Stimulated activated naive CD4-positive, alpha-beta T cell treated with Interleukin-2 at 50 U/mL for 16 hours (primary cell): Measurements from ENCODE around the gene EPHA7.

ENCODE experiments used
- DNase-seq: peaks from one replicate; lab custom pipeline; 2025; lab: John Stamatoyannopoulos, UW

The EPHA7 gene

DNA sequence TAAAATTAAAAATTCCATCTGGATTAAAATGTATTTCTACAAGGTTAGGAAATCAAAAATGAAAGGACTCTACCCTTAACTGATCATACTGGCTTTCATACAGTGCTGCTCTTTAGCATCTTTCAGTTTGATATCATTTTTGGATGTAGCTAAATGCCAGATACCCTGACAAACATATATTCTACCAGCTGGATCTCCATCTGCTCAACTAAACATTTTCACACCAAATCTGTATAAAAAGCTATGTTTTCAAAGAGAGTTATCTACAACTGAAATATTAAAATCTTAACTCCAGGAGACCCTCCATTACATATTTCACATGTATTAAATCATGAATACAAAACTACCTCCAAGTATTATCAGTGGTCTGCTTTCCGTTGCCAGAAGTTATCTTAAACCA lies 95.7 kb downstream of the EPHA7 start:
- DNase-seq: no peak

DNA sequence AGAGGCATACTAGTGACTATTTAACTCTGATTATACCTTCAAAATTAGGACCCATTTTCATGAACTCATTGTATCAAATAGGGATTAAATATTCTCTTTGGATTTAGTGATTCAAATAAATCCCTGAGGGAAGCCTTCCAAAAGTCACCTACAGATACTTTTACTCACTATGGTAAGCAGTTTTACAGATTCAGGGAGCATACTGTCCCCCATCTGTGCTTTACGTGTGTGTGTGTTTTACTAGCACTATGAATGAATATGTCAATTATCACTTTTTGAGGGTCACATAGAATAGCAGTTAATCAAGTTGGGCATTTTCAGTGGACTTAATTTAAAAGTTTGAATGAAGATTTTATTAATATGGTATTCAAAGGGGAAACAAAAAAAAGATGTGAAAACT lies 96.7 kb downstream of the EPHA7 start:
- no peak for DNase-seq

DNA sequence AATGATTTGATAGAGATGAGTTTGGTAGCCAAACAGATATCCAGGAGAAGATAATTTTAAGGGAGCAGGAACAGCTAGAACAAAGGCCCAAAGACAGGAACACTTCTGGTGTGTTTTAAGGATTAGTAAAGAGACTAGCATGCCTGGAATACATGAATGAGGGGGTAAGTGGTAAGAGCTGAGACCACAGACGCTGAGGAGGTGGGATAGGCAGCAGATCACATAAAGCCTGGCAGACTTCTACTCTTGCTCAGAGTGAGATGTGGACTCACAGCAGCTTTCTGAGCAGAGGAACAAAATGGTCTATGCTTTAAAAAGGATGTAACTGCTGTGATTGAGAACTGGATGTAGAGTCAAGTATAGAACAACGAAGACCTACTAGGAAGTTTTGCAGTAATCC lies 100.1 kb downstream of the EPHA7 start:
- DNase-seq: no peak

DNA sequence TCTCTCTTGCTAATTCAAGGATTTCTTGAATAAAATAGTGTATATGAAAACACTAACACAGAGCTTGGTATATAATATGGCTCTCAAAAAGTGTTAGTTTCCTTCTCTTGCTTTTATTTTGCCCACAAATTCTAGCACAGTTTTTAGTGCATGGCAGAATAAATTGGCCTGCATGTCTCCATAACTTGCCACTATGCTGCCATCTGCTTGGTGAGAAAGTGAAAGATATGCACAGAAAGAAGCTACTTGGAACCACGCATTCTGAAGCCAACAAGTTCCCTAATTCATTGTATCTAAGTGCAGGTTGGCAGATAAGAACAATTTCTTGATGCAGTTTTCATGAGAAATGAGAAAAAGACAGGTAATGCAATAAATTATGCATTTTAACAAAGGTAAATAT lies 101.2 kb downstream of the EPHA7 start:
- no peak for DNase-seq

DNA sequence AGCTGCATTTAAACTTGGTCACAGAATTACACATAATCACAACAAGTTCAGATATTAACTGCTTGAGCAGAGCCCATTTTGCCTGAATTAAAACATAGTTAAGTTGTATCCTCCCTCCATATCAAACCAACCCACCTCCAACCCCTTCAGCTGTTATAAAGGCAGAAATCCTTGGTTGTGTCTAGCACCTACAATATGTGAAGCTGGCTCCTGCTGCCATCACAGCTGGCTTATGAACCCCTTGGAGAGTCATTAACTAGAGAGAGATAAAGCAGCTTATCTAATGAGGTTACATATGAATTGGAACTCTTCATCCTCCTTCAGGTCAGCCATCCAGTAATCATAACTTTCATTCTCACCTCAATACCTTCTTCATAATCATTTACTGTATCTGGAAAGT lies 101.8 kb downstream of the EPHA7 start:
- DNase-seq: no peak

DNA sequence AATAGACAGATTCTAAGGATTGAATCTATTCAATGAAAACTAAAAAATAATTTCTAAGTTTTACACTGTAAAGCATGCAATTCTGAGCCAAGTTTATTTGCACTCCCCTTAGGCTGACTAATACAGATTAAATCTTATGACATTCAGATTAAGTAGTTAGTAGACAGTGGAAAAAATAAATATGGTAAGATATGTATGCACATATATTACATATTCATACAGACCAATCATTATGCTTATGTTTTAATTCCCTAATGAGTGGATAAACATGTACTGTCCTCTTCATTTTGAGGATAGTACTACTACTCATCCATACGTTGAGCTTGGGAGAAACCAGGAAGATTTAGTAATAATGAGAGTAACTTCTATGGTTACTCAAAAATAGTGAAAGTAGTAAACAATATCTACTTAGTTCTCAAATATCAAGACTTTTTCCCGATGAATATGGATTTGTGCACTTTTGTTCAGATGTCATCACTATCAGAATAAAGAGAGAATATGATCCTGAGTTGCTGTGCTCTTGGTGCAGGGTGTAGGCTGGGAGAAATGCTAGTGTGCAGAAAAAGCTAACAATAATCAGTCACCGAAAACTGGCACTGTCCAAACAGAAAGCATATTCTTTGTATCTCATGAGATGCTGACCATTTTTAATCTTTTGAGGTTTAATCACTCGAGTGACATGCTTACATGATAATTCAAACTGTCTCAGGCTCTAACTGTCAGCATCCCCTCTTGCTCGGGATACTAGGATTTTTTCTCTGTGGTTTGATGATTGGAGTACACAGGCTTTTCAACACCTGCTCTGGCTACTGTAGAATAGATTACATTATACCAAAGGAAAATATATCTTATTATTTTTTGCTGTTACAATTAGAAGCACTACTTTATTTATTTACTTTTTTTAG lies 111.6 kb downstream of the EPHA7 start:
- no peak for DNase-seq

DNA sequence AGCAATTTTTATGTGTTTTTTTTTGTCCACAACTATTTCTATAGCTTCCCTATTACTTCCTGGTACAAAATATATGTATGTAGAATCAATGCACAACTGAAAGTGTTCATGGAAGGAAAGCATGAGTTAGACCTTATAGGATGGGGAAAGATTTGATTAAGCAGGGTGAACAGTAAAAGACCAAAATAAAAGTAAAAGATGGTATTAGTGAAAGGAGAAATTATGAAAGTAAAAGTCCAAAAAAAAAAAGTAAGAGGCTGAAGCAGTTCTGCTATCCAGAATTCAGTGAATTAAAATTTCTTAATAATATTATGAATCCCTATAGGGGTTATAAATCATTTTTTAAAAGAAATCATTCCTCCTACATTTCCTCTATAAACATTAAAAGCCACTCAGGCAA lies 114.3 kb downstream of the EPHA7 start:
- no peak for DNase-seq

DNA sequence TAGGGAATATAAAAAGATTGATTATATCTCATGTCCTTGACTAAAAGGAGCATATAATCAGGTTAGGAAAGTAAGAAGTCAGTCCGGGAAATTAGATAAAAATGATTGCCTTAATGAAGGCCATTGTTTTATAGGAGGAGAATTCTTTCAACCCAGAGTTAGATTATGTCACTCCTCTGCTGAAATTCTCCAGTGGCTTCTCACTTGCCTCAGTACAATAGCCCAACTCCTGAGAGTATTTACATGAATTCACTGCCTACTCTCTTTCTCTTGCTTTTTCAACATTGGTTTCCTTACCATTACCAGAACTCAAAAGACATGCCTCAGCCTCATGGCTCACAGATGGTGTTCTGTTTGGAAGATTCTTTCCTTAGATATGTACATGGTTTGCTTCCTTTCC lies 114.9 kb downstream of the EPHA7 start:
- DNase-seq: no peak

DNA sequence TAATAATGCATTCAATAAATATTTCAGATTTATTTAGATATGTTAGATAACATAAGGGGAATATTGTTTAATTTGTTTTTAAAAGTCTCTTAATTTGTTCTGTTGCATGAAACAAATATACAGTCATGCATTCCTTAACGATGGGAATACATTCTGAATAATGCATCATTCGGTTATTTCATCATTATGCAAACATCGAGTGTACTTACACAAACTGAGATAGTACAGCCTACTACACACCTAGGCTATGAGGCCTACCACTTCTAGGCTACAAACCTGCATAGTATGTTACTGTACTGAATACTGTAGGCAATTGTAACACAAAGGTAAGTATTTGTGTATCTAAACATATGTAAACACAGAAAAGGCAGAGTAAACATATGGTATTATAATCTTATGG lies 118.7 kb downstream of the EPHA7 start:
- DNase-seq: no peak

DNA sequence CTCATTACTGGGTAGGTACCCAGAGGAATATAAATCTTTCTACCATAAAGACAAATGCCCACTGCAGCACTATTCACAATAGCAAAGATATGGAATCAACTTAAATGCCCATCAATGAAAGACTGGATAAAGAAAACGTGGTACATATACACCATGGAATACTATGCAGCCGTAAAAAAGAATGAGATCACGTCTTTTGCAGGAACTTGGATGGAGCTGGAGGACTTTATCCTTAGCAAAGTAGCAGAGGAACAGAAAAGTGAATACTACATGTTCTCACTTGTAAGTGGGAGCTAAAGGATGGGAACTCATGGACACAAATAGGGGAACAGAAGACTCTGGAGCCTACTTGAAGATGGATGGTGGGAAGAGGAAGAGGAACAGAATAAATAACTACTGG lies 119.7 kb downstream of the EPHA7 start:
- DNase-seq: no peak

DNA sequence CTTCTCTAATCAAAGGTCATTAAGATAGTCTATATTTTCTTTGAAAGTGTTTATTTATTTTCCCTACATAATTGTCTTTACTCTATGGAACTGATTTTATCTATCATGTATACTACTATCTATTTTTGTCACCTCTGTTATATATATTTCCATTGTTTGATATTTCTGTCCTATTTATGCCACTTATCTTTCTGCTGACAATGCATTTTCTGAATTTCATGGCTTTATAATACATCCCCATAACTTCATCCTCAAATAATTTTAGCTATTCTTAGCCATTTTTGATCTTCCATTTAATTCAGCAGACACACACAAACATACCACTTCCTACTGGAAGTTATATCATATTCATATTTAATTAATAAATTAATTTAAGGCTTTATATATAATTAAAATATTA lies 123.7 kb downstream of the EPHA7 start:
- no peak for DNase-seq

DNA sequence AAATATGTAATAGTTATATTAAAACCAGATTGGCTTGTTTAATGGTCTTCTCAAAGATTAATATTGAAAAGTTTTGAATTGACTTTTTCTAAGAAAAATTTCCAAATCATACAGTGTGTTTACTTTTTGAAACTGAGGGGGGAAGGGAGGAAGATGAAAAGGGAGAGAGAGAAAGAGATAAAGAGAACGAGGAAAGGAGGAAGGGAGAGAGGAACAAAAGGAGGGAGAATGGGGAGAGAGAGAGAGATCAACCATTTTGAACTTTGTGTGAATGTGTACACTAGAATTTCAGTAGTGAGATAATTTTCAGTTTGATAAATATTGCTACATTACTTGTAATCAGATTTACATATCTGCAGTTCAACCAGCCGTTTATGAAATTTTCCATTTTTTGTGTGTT lies 124.5 kb downstream of the EPHA7 start:
- DNase-seq: no peak

DNA sequence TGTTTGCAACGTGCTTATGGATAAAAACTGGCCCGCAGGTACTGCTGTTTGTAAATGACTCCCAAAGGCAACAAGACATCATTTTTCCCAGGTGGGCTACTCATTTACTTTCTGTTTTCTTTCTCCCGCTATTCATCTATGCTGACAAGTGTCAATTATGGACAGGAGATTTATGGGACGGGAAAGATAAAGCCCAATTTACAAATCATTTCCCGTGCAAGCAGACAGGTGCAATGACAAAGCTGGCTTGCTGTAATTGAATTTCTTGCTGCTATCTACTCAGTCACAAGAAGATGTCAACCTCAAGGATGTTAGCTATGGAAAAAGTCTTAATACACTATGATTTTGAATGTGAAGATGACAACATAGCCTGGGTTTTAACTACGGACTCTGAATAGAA lies 125.5 kb downstream of the EPHA7 start:
- DNase-seq: no peak

DNA sequence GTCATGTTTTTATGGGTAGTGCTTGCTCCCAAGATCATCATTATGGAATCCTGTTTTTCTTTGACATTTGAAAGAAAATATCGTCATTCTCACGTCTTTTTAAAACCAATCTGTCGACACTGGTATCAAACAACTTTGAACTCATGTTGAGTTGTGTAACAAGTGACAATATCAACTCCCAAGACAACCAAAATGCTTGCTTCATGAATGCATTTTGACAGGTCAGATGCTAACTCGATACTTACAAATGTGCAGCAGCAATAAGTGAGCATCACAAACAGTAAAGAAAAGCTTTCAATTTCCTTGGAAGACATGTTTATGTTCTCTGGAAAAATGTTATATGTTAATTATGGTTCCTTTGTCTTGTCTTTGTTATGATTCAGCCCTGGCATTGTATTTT lies 125.9 kb downstream of the EPHA7 start:
- no peak for DNase-seq

DNA sequence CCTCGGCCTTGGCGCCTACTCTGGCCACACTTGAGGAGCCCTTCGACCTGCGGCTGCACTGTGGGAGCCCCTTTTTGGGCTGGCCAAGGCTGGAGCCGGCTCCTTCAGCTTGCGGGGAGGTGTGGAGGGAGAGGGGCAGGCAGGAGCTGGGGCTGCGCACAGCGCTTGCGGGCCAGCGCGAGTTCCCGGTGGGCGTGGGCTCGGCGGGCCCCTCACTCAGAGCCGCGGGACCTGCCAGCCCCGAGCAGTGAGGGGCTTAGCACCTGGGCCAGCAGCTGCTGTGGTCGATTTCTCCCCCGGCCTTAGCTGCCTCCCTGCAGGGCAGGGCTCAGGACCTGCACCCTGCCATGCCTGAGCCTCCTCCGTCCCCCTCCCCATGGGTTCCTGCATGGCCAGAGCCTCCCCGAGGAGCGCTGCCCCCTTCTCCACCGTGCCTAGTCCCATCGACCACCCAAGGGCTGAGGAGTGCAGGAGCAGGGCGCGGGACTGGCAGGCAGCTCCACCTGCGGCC lies 136.8 kb downstream of the EPHA7 start:
- no peak for DNase-seq

DNA sequence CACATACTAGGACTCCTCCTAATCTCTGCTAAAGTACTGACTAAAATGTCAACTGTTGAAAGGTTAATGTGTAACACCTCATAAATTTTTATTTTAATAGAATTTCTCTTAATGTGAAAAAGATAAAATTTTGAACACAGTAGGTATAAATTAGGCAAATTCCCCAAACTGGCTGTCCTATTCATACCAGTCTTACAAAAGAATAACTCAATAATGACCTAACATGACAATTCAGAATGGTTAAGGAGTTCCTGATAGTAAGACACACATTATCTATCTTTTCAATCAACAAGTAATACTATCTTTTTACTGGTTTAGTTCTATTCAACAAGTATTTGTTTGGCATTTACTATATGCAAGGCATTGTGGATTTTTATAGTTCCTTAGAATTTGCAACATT lies 141.1 kb downstream of the EPHA7 start:
- no peak for DNase-seq

DNA sequence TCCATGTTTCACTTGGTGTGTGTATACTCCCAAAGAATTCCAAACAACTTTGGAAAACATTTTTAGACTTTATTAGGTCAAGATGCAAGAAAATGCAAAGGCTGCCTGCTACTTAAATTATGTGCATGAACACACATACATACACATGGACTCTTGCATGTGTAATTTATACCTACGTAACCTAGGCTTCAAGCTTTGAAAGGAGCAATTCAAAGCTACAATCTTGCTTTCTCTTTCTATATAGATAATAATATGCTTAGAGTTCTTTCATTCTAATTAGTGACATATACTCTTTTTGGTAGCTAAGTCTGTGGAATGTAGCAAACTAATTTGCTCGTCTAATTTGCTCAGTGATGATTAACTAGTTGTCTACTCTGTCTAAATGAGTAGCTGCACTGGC lies 146.5 kb downstream of the EPHA7 start:
- no peak for DNase-seq

DNA sequence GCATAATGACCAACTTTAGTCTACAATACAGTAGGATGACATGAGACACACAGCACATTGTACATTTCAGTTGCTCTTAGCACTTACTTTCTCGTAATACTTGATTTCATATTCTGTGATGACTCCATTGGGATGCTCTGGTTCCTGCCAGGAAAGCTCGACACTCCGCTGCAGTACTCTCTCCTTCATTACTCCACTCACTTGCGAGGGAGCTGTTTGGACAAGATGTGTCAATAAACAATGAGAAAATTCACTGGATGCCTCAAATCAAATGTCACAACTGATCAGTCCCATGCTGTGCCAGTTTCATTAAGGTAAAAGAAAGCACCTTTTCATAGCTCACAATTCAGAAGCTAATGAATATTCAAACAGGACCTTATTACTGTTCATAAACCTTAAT lies 147.1 kb downstream of the EPHA7 start:
- no peak for DNase-seq

DNA sequence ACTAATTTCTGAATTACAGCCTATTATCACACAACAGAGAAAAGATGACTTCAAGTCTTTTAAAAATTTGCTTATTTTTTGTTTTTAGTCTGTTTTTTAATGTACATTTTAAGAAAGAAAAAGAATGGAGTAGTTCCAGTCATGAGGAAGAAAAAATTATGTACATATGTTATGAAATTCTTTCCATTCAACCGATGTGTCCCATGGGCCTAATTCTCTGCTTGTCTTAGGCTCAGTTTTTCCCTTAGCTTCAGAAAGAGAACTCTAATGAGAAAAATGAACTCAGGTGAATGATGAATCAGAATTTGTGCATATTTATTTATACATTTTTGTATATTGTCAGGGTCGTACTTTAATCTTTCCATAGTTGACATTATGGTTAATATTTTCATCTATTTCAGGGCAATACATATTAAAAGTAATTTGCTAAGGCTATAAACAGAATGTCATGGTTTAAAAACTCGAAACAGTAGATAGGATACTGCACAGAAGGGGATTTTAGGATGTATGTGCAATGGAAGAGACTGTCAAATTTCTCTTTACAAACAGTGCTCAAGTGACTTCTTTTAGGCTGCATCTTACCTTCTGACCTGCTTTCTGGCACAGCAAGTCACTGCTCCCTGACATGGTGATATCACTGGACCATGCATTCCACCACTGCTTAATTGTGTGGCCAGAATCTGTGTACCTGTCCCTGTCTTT lies 153.1 kb downstream of the EPHA7 start:
- no peak for DNase-seq

DNA sequence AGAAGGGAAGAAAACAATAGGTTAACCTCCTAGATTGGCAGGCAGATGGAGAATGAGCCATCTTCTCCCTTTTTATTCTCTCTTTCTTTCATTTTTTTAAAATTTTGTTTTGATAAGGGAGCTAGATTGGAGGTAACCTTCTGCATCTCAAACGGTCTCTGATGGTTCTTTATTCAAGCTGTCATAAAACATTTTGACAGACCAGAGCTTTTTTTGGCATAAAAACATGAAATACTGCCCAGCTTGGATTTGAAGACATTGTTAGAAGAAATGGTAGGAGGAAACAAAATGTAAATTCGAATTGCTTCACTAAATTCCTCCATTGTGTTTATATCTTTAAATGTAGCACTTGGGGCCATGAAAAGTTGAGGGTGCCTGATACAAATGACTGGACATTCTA lies 158.5 kb downstream of the EPHA7 start:
- DNase-seq: no peak

DNA sequence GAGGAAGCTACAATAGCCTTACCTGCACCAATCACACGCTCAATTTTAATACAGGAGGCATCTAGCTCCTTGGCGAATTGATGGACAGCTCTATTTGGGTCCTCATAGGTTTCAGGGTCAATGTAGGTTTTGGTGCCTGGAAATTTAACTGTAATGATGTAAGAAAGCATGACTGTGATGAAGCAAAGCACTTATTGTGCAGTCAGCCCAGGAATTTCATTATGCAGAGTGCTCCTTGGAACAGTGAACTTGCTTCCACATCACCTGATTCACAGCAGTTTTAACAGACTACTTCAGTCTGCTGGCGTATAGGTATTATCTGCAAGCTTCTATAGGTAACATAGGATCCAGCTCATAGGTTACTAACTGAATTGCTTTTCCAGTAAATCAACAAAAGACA lies 160.0 kb downstream of the EPHA7 start:
- DNase-seq: no peak

DNA sequence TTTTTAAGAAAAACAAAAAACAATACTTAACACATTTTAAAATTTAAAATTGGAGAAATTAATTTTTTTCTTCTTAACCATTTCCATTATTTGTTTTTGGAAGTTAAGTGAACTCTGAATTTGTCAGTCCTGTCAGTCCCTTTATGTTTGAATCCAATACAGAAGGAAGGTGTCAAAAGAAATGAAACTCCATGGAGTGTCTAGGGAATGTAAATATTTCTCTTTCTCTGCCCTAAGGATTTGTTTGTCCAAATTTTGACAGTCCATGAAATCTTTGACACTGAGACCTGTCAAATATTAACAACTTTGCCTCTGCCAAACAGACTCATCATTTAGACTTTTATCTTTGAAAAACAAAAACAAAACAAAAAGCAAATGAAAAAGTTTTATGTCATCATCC lies 166.4 kb downstream of the EPHA7 start:
- no peak for DNase-seq

DNA sequence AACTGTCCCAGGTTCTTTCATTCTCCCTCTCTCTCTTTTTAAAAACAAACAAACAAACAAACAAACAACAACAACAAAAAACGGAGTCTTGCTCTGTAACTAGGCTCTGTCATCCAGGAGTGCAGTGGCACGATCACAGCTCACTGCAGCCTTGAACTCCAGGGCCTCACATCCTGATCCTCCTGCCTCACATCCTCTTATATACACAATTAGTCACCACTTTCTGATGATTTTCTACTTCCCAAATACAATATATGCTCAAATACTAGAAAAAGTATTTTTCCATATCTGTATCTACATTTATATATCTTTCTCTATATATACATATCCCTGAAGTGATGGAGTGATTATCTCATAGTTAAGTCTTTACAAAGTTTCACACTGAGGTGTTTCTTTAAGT lies 170.7 kb downstream of the EPHA7 start:
- no peak for DNase-seq
